T-helper 17 cell (primary cell): ENCODE measurements around the gene GSN. TPM values are rescaled to one million over a fixed set of nuclear protein-coding genes. Genes with fewer than 3 reads are reported as not detected.

Experiments
- ATAC-seq: fragments of 150-1000 bp; cut with Tn5 transposase; 2 replicates; pipeline ENCODE4 v1.10.0; 2021; ENCODE audit warnings: mild to moderate bottlenecking, moderate library complexity
- DNase-seq, 3 donors: peaks; one replicate each; pipeline versions ENCODE4 v3.0.0 to v3.0.0-alpha.2; 2020 to 2021
- H3K9me3 ChIP-seq: one replicate; pipeline ENCODE4 v1.7.0; 2013; ENCODE audit warnings: low read length, mild to moderate bottlenecking; ENCODE audit not compliant: control insufficient read depth, poor library complexity, severe bottlenecking
- H3K27ac Mint-ChIP-seq: one replicate; pipeline ENCODE4 v1.8.0; 2022; ENCODE audit warnings: mild to moderate bottlenecking, moderate library complexity, mixed read lengths
- H3K27me3 Mint-ChIP-seq: one replicate; pipeline ENCODE4 v1.8.0; 2022; ENCODE audit warnings: mixed read lengths
- H3K36me3 Mint-ChIP-seq: one replicate; pipeline ENCODE4 v1.8.0; 2022; ENCODE audit warnings: low read depth, mixed read lengths
- H3K4me1 Mint-ChIP-seq: one replicate; pipeline ENCODE4 v1.8.0; 2022; ENCODE audit warnings: mild to moderate bottlenecking, mixed read lengths
- H3K4me3 Mint-ChIP-seq: one replicate; pipeline ENCODE4 v1.8.0; 2022; ENCODE audit warnings: mild to moderate bottlenecking, moderate library complexity, mixed read lengths
- total RNA-seq, 4 donors: library from RNA in 2 of 4; stranded (reverse) in 2 of 4; gene quantifications; one replicate each; pipeline ENCODE4 v1.2.3 and lab custom pipeline; 2022 to 2026

The GSN gene
- total RNA-seq, 2 donors from 2014 or later, result 5.4 to 29.6 TPM

GRCh38 chr9:121324755-121325154, 56.8 kb downstream of the GSN start:
- Mint-ChIP-seq H3K4me3 (no peak overlapping the region), H3K4me1 (peaks cover 15% of the 10 kb centered on the region), H3K27ac (no peak overlapping the region), H3K27me3 (no peaks in the 10 kb centered on the region), H3K36me3 (no peaks in the 10 kb centered on the region)
- H3K9me3 ChIP-seq, result no peaks in the 10 kb centered on the region
- no peak for ATAC-seq
- no peak for DNase-seq

GRCh38 chr9:121325387-121325786, 57.4 kb downstream of the GSN start:
- peak overlapping the region; percentile 47 for H3K27ac Mint-ChIP-seq
- peaks cover 13% of the 10 kb centered on the region for H3K4me1 Mint-ChIP-seq
- DNase-seq (no peak), ATAC-seq (no peak)
- no peaks in the 10 kb centered on the region for H3K36me3 Mint-ChIP-seq
- no peaks in the 10 kb centered on the region for H3K9me3 ChIP-seq
- H3K4me3 Mint-ChIP-seq, result no peak overlapping the region
- H3K27me3 Mint-ChIP-seq, result no peaks in the 10 kb centered on the region

- ATAC-seq (no peak), DNase-seq (no peak)
- H3K27me3 Mint-ChIP-seq, result no peaks in the 10 kb centered on the region
- H3K36me3 Mint-ChIP-seq, result peaks cover 2% of the 10 kb centered on the region
- no peak overlapping the region for H3K4me3 Mint-ChIP-seq
- H3K27ac Mint-ChIP-seq, result no peak overlapping the region
- H3K9me3 ChIP-seq, result no peaks in the 10 kb centered on the region
- H3K4me1 Mint-ChIP-seq, result peaks cover 10% of the 10 kb centered on the region
Measured at GRCh38 chr9:121326130-121326838, 58.3 kb downstream of the GSN start.

GRCh38 chr9:121326901-121327613, 59.1 kb downstream of the GSN start:
- no peaks in the 10 kb centered on the region for H3K27me3 Mint-ChIP-seq
- ATAC-seq (no peak), DNase-seq (no peak)
- peaks cover 8% of the 10 kb centered on the region for H3K4me1 Mint-ChIP-seq
- no peak overlapping the region for H3K27ac Mint-ChIP-seq
- H3K9me3 ChIP-seq, result no peaks in the 10 kb centered on the region
- H3K4me3 Mint-ChIP-seq, result no peak overlapping the region
- H3K36me3 Mint-ChIP-seq, result peaks cover 2% of the 10 kb centered on the region

GRCh38 chr9:121328476-121328875, 60.5 kb downstream of the GSN start:
- no peaks in the 10 kb centered on the region for H3K4me1 Mint-ChIP-seq
- H3K4me3 Mint-ChIP-seq, result no peak overlapping the region
- no peak for DNase-seq
- no peaks in the 10 kb centered on the region for H3K27me3 Mint-ChIP-seq
- no peak overlapping the region for H3K27ac Mint-ChIP-seq
- H3K36me3 Mint-ChIP-seq, result peaks cover 2% of the 10 kb centered on the region
- ATAC-seq, result no peak
- H3K9me3 ChIP-seq, result no peaks in the 10 kb centered on the region

- DNase-seq (no peak), ATAC-seq (no peak)
- peaks cover 2% of the 10 kb centered on the region for H3K36me3 Mint-ChIP-seq
- H3K4me1 Mint-ChIP-seq, result no peaks in the 10 kb centered on the region
- H3K4me3 Mint-ChIP-seq, result no peak overlapping the region
- H3K9me3 ChIP-seq, result no peaks in the 10 kb centered on the region
- no peaks in the 10 kb centered on the region for H3K27me3 Mint-ChIP-seq
- peak overlapping the region; percentile 1 for H3K27ac Mint-ChIP-seq
Measured at GRCh38 chr9:121328876-121329681, 61.1 kb downstream of the GSN start.

- DNase-seq, result no peak
- ATAC-seq, result no peak
- no peaks in the 10 kb centered on the region for H3K9me3 ChIP-seq
- H3K27me3 Mint-ChIP-seq, result no peaks in the 10 kb centered on the region
- H3K27ac Mint-ChIP-seq, result no peak overlapping the region
- no peak overlapping the region for H3K4me3 Mint-ChIP-seq
- peaks cover 2% of the 10 kb centered on the region for H3K4me1 Mint-ChIP-seq
- H3K36me3 Mint-ChIP-seq, result peaks cover 5% of the 10 kb centered on the region
Measured at GRCh38 chr9:121331549-121331948, 63.6 kb downstream of the GSN start.

- Mint-ChIP-seq H3K4me1 (peaks cover 2% of the 10 kb centered on the region), H3K27me3 (no peaks in the 10 kb centered on the region), H3K4me3 (no peak overlapping the region), H3K27ac (peak overlapping the region; percentile 74), H3K36me3 (peaks cover 5% of the 10 kb centered on the region)
- DNase-seq (no peak), ATAC-seq (no peak)
- no peaks in the 10 kb centered on the region for H3K9me3 ChIP-seq
Measured at GRCh38 chr9:121331992-121332685, 64.2 kb downstream of the GSN start.

GRCh38 chr9:121333950-121334773, 66.2 kb downstream of the GSN start:
- H3K9me3 ChIP-seq, result no peaks in the 10 kb centered on the region
- H3K4me3 Mint-ChIP-seq, result no peak overlapping the region
- no peak for DNase-seq
- peak overlapping the region; percentile 4 for H3K27ac Mint-ChIP-seq
- H3K36me3 Mint-ChIP-seq, result peaks cover 5% of the 10 kb centered on the region
- H3K4me1 Mint-ChIP-seq, result peaks cover 2% of the 10 kb centered on the region
- H3K27me3 Mint-ChIP-seq, result no peaks in the 10 kb centered on the region
- no peak for ATAC-seq

GRCh38 chr9:121336665-121337064, 68.7 kb downstream of the GSN start:
- DNase-seq, result no peak
- H3K27ac Mint-ChIP-seq, result no peak overlapping the region
- no peak overlapping the region for H3K4me3 Mint-ChIP-seq
- H3K36me3 Mint-ChIP-seq, result peaks cover 3% of the 10 kb centered on the region
- no peaks in the 10 kb centered on the region for H3K9me3 ChIP-seq
- ATAC-seq, result no peak
- peaks cover 4% of the 10 kb centered on the region for H3K4me1 Mint-ChIP-seq
- no peaks in the 10 kb centered on the region for H3K27me3 Mint-ChIP-seq

- peak overlapping the region; percentile 9 for H3K27ac Mint-ChIP-seq
- no peaks in the 10 kb centered on the region for H3K27me3 Mint-ChIP-seq
- H3K9me3 ChIP-seq, result no peaks in the 10 kb centered on the region
- no peak for DNase-seq
- no peak overlapping the region for H3K4me3 Mint-ChIP-seq
- no peak for ATAC-seq
- peaks cover 7% of the 10 kb centered on the region for H3K36me3 Mint-ChIP-seq
- peaks cover 9% of the 10 kb centered on the region for H3K4me1 Mint-ChIP-seq
Measured at GRCh38 chr9:121339437-121339836, 71.5 kb downstream of the GSN start.

GRCh38 chr9:121340676-121341392, 72.9 kb downstream of the GSN start:
- Mint-ChIP-seq H3K36me3 (peaks cover 5% of the 10 kb centered on the region), H3K4me3 (no peak overlapping the region), H3K27me3 (no peaks in the 10 kb centered on the region), H3K4me1 (peaks cover 11% of the 10 kb centered on the region), H3K27ac (peak overlapping the region; percentile 11)
- DNase-seq (no peak), ATAC-seq (no peak)
- no peaks in the 10 kb centered on the region for H3K9me3 ChIP-seq
